Heart left ventricle (tissue), 16 donors: ENCODE data around the gene HS6ST1. TPM values are rescaled to one million over a fixed set of nuclear protein-coding genes. Genes with fewer than 3 reads are reported as not detected.
A peak's percentile ranks its signal among the peaks of the same experiment; 100 is the strongest.

Experiments
- ATAC-seq, 4 donors: fragments of 200-7000 bp; cut with Tn5 transposase; one replicate each; pipeline ENCODE4 v1.9.1; 2020 to 2022; ENCODE audit warnings: moderate library complexity in 4 of 4, mild to moderate bottlenecking in 3 of 4, moderate number of reproducible peaks in 1 of 4
- DNase-seq, 5 donors: peaks; one replicate each; pipeline ENCODE4 v3.0.0-alpha.2; 2020
- H3K27ac ChIP-seq, 12 donors: fragments of 200-600 bp; sonication (generic) in 4 of 12; one replicate each; pipeline versions ENCODE4 v1.5.0 to v1.8.0; 2016 to 2022; ENCODE audit warnings: mild to moderate bottlenecking in 2 of 12
- H3K27me3 ChIP-seq, 9 donors: fragments of 200-600 bp; sonication (generic) in 2 of 9; one replicate each; pipeline versions ENCODE4 v1.5.1 to v1.8.0; 2016 to 2022; ENCODE audit warnings: mild to moderate bottlenecking in 3 of 9
- H3K36me3 ChIP-seq, 9 donors: fragments of 200-600 bp; sonication (generic) in 2 of 9; one replicate each; pipeline versions ENCODE4 v1.5.0 to v1.8.0; 2018 to 2022; ENCODE audit warnings: mild to moderate bottlenecking in 2 of 9
- H3K4me1 ChIP-seq, 12 donors: fragments of 200-600 bp; sonication (generic) in 4 of 12; one replicate each; pipeline versions ENCODE4 v1.5.0 to v1.8.0; 2016 to 2022; ENCODE audit warnings: mild to moderate bottlenecking in 3 of 12
- H3K4me3 ChIP-seq, 12 donors: fragments of 200-600 bp; sonication (generic) in 4 of 12; one replicate each; pipeline versions ENCODE4 v1.5.0 to v1.8.0; 2017 to 2022; ENCODE audit warnings: mild to moderate bottlenecking in 9 of 12, moderate library complexity in 4 of 12
- H3K9me3 ChIP-seq, 12 donors: fragments of 200-600 bp; sonication (generic) in 4 of 12; one replicate each; pipeline versions ENCODE4 v1.5.0 to v1.8.0; 2016 to 2022; ENCODE audit warnings: mild to moderate bottlenecking in 1 of 12
- CTCF ChIP-seq, 12 donors: fragments of 200-600 bp; sonication (generic) in 4 of 12; IDR thresholded peaks; one replicate each; pipeline versions ENCODE4 v1.5.0 to v1.8.0; 2018 to 2022; ENCODE audit warnings: antibody characterized with exemption in 12 of 12, mild to moderate bottlenecking in 5 of 12
- POLR2A ChIP-seq, 2 donors: fragments of 450-650 bp; IDR thresholded peaks; one replicate each; pipeline ENCODE4 v1.6.1; 2017; ENCODE audit warnings: antibody characterized with exemption in 2 of 2, mild to moderate bottlenecking in 2 of 2, moderate library complexity in 2 of 2
- WGBS, 4 donors: extraction: QIAGEN DNeasy Blood & Tissue Kit in 2 of 4; methylation state at CpG; one replicate each; pipeline versions ENCODE4 v1.1.5 to v1.1.7; 2013 to 2018; 5-methylcytosine and 5-hydroxymethylcytosine counted together
- intact Hi-C, 10 donors: fragments of 100-400 bp; cut with DNase I; formaldehyde crosslinking; loops; one replicate each; pipeline versions ENCODE4 v1.11.1 to v1.14.2; 2022
- polyA plus RNA-seq, 2 donors: library from polyadenylated mRNA; stranded (reverse); fragments of 200-250 nt; gene quantifications; one replicate each; pipeline ENCODE4 v1.2.3, GENCODE V29; 2013
- total RNA-seq, 9 donors: library from RNA; depleted of rRNA in 2 of 9; stranded (reverse); fragments of >200 nt in 2 of 9; fragmentation: NEBNext Ultra II Directional in 3 of 9; extraction: Animal tissue kit (Norgen Biotek cat#: 25700) in 3 of 9; gene quantifications; one replicate each; pipeline versions ENCODE4 v1.1.0 to v1.2.4, GENCODE V29; 2016 to 2023
- donor health status: ischemic (EF 13 %, LVEDD 7.1; RV severe dilation, severe dysfunction).
- donor health status: healthy with polysubstance abuse.
- donor health status: DM: no; HTN: yes; CAD: no.
- donor health status: DM: no; HTN: no; CAD: no.
- donor health status: ischemic (EF 25% LVEDD 6.9; RV normal size, moderate dysfunction).
- donor health status: ischemic (EF 25% LVEDD 5.7; RV mildly dilated, moderate dysfunction).
- donor health status: healthy.
- donor health status: DM: yes; HTN: yes; CAD: no.
- donor health status: ischemic (EF 35%, LVEDD 5.7; RV mildly dilated, moderate dysfunction).
- donor health status: nonischemic (EF 11% LVEDD 7.7; RV severe dilation, severe dysfunction).
- donor health status: DM: yes; HTN: yes; CAD: no.
- donor health status: PGD.
- donor health status: ischemic (EF 29% LVEDD 5.4; RV normal size, mild dysfunction).
- donor health status: nonischemic (EF 23%, LVEDD 6.1; RV moderate dilation, normal function).

The HS6ST1 gene
- total and polyA plus RNA-seq, 11 donors, result 15.6 to 87.3 (median 24.9) TPM

- no peak overlapping the region for H3K4me3 ChIP-seq
- no peaks in the 10 kb centered on the region for H3K27me3 ChIP-seq
- 87 to 95% (median 95%) methylated on average over 5 to 11 of the region's 11 CpGs for WGBS, 4 donors
- H3K4me1 ChIP-seq, result peaks cover 0 to 31% (median 12%) of the 10 kb centered on the region in 12 donors
- peak overlapping the region in 1 of 12 donors; percentile 0 for H3K27ac ChIP-seq
- intact Hi-C loops, result loop anchor here (2.0 to 10.0 kb wide), 15 partner anchors 92 to 1531 kb away; no protein-coding TSS in a partner anchor
- DNase-seq (peak in 3 of 5 donors; percentile 6 to 48 (median 16)), ATAC-seq (no peak)
- no peaks in the 10 kb centered on the region for H3K36me3 ChIP-seq
- H3K9me3 ChIP-seq, result no peaks in the 10 kb centered on the region
- TF ChIP-seq POLR2A (IDR thresholded peaks at IDR 0.05), result no peak
- TF ChIP-seq CTCF (IDR thresholded peaks at IDR 0.05), result no peak
Observed at GRCh38 chr2:128324008-128324896, 5.6 kb upstream of the HS6ST1 start.

- 82 to 88% (median 86%) methylated on average over 8 of the region's 8 CpGs for WGBS, 4 donors
- H3K36me3 ChIP-seq, result no peaks in the 10 kb centered on the region
- peak overlapping the region in 1 of 12 donors; percentile 0 for H3K27ac ChIP-seq
- no peak overlapping the region for H3K4me3 ChIP-seq
- intact Hi-C loops, result loop anchor here (5.0 to 10.0 kb wide), 14 partner anchors 91 to 1531 kb away; no protein-coding TSS in a partner anchor
- DNase-seq (peak in 1 of 5 donors; percentile 23), ATAC-seq (no peak)
- H3K9me3 ChIP-seq, result no peaks in the 10 kb centered on the region
- H3K4me1 ChIP-seq, result peaks cover 0 to 34% (median 15%) of the 10 kb centered on the region in 12 donors
- TF ChIP-seq POLR2A (IDR thresholded peaks at IDR 0.05) (no peak), CTCF (IDR thresholded peaks at IDR 0.05) (no peak)
- H3K27me3 ChIP-seq, result no peaks in the 10 kb centered on the region
Observed at GRCh38 chr2:128323555-128323931, 4.9 kb upstream of the HS6ST1 start.

GRCh38 chr2:128322715-128323554 is 4.3 kb upstream of the HS6ST1 start:
- TF ChIP-seq POLR2A (IDR thresholded peaks at IDR 0.05) (no peak), CTCF (IDR thresholded peaks at IDR 0.05) (no peak)
- no peaks in the 10 kb centered on the region for H3K27me3 ChIP-seq
- 70 to 72% (median 71%) methylated on average over 23 to 29 of the region's 29 CpGs for WGBS, 4 donors
- H3K27ac ChIP-seq, result peak overlapping the region in 10 of 12 donors; percentile 18 to 79 (median 72)
- DNase-seq (peak in 3 of 5 donors; percentile 17 to 70 (median 29)), ATAC-seq (no peak)
- H3K4me1 ChIP-seq, result peaks cover 0 to 34% (median 15%) of the 10 kb centered on the region in 12 donors
- peak overlapping the region in 10 of 12 donors; percentile 46 to 76 (median 58) for H3K4me3 ChIP-seq
- no peaks in the 10 kb centered on the region for H3K36me3 ChIP-seq
- no peaks in the 10 kb centered on the region for H3K9me3 ChIP-seq
- intact Hi-C loops, result loop anchor here (5.0 to 10.0 kb wide), 14 partner anchors 91 to 1532 kb away; no protein-coding TSS in a partner anchor
